HG02938 (cell line): ENCODE data around the gene EFHC1.
"Not testable (repeated sequence)": the region's sequence is repeated elsewhere in the genome, so short reads cannot be mapped to it uniquely, and the experiment has no call there.

Source experiments
- ATAC-seq: cut with Tn5 transposase; IDR thresholded peaks from one replicate; pipeline ENCODE4 v1.9.1; 2021; ENCODE audit warnings: mild to moderate bottlenecking, moderate library complexity; ENCODE audit not compliant: unreplicated experiment

The EFHC1 gene

DNA sequence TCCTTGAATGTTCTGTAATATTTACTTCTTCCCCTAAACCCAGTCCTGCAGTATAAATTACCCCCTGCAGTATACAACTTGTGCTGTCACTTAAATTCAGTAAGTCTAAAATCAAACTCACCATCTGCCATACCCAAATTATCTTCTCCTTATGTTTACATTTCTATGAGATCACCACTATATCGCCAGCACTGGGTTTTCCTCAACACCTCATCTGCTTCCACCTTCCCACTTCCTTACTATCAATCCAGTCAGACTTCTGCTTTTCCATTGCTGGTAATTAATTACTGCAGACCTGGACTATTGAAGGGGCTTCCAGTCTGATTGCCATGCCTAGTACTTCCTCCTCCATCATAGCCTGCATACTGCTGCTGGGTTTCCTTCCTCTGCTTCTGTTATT, 15.2 kb downstream of the EFHC1 start:
- no peak for ATAC-seq

GRCh38 chr6:52438926-52439325, 18.8 kb downstream of the EFHC1 start:
- no peak for ATAC-seq

DNA sequence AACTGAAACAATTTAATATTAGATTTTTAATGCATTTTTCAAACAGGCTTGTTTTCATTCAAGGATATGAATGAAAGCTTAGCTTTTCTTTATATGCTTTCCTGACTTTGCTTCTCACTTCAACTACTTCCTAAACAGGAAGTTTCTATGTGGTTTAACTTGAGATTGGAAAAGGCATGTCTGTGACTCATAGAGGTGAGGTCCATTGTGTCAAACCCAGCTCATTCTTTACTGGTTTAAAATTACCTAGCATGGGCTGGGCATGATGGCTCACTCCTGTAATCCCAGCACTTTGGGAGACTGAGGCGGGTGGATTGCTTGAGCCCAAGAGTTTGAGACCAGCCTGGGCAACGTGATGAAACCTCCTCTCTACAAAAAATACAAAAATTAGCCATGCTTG, 34.4 kb downstream of the EFHC1 start:
- no peak for ATAC-seq

DNA sequence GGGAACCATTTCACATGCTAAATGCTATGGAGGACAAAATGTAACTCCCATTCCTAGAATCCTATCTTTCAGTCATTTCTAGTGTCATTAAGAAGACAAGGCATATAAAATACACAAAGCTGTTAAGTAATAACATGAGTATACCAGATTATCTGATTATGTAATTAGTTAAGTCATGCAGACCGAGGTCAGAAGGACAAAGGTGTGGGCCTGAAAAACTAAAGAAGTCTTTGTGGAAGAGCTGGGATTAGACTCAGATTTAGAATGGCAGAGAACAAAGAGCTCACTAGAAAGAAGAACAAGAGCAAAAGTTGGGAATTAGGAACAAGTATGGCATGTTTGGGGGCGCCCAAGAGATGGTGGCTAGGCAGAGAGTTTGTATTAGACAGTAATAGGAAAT, 37.0 kb downstream of the EFHC1 start:
- no peak for ATAC-seq

DNA sequence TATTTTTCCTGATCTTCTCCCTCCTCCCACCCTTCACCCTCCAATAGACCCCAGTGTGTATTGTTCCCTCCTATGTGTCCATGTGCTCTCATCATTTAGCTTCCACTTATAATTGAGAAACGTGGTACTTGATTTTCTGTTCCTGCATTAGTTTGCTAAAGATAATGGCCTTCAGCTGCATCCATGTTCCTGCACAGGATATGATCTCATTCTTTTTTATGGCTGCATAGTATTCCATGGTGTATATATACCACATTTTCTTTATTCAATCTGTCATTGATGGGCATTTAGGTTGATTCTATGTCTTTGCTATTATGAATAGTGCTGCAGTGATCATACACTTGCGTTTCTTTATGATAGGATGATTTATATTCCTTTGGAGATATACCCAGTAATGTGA, 41.1 kb downstream of the EFHC1 start:
- ATAC-seq = not testable (repeated sequence)

GRCh38 chr6:52474173-52474572, 54.0 kb downstream of the EFHC1 start:
- ATAC-seq = no peak

GRCh38 chr6:52475307-52475706, 55.2 kb downstream of the EFHC1 start:
- ATAC-seq = no peak

GRCh38 chr6:52482903-52483670, 62.9 kb downstream of the EFHC1 start:
- ATAC-seq = no peak

DNA sequence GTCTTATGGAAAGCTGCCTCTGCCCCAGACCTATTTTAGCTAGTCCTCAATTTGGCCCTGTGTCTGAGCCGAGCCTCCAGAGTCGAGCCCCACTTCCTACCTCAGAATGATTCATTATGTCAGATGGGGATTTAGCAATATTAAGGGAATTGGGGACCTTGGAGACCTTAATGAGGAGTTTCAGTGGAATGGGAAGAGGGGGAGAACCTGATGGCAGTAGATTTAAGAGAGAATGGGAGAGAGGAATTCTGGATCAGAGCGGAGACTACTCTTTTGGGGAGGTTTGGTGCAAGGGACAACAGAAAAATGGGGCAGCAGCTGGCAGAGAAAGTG, 63.5 kb downstream of the EFHC1 start:
- ATAC-seq = no peak

- ATAC-seq = no peak
These were observed 69.7 kb downstream of the EFHC1 start for GRCh38 chr6:52489881-52490280.

- ATAC-seq = peak; percentile 63
These were observed 71.3 kb downstream of the EFHC1 start for GRCh38 chr6:52491203-52492069.

DNA sequence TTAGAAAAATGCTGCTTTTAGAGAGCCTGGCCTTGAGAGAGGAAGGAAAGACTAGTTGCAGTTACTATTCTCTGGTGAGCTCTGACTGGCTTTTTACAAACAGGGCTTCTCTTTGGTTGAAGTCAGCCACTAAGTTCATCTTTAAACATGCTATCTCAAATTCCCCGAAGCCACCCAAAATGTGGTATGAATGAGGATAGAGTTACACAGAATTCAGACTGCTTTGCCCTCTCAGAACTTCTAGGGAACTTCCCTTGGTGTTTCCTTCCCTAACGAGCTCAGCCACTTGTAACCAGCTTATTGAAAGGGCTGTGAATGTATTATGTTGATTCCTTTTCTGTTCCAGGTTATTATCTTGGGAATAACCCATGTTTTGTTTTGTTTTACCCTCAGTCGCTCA, 73.5 kb downstream of the EFHC1 start:
- ATAC-seq = no peak

GRCh38 chr6:52494298-52495072, 74.3 kb downstream of the EFHC1 start:
- no peak for ATAC-seq

DNA sequence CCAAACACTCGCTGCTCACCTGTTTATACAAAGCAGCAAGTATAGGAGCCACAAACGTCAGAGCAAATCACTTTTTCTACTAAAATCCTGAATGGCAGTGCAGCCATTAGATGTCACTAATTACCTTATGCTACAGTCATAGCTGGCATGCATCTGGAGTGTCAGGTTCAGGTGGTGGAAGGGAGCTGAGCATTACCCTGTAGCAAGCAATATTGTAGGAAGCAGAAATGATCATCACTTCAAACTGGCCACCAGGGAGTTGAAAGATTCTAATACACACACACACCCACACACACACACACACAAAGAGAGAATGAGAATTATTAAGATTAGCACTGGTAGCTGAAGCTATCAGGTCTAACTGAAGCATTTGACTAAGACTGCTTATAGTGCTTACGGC, 75.8 kb downstream of the EFHC1 start:
- ATAC-seq = no peak

GRCh38 chr6:52496631-52497030, 76.5 kb downstream of the EFHC1 start:
- ATAC-seq = no peak

GRCh38 chr6:52497652-52498408, 77.7 kb downstream of the EFHC1 start:
- ATAC-seq = peak; percentile 88

DNA sequence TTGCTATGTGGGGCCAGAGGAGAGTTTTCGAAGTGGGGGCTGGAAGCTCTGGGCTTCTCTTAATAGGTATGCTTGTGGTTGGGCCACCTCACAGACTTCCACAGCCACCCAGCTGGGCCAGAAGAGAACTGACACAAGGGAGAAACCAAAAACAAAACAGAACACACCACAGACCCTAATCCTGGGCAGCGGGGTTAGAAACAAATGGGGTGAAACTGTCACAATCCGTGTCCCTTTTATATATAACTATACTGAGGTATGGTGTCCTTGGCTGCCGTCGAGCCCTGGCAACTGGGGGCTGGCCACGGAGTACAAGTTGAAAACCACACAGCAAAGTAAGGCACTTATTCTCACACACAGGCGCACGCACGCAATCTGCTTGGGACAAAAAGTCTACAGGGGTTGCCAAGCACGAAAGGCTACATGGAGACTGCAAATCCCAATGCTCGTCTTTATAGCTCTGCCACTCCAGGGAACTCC, 78.4 kb downstream of the EFHC1 start:
- ATAC-seq = peak; percentile 46

GRCh38 chr6:52499026-52499425, 78.9 kb downstream of the EFHC1 start:
- no peak for ATAC-seq

DNA sequence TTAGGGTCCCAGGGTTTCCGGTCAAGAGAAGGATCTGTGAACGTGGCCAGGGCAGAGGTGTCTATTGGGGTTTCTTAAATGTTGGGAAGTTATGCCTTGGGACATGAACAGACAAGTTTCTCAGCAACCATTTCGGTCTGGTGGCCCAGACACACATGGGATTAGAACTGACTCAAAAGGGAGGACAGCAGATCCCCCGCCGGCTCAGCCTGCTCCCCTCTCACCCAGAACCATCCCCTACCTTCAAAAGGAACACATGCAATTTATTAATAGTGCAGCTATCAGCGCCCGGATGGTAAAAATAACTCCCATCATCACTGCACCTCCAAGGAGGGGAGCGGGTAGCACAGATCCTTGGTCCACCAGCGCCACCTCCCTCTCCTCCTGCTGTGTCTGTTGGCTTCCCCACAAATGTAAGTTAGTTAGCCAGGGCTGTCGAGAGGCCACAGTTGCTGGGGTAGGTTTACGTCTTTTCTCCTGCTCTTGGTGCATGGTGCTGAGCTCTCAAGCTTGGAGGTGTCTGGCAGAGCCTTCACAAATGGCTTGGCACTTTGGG, 79.6 kb downstream of the EFHC1 start:
- ATAC-seq = no peak
